Measurements from ENCODE around the gene TMEM89. TPM values are rescaled to one million over a fixed set of nuclear protein-coding genes. Genes with fewer than 3 reads are reported as not detected.

TMEM89 gene
- total and polyA plus RNA-seq, 2 donors from 2014 or later, result not detected

GRCh38 chr3:48642605-48643004 is 21.0 kb upstream of the TMEM89 start:
- Histone ChIP-seq H3K36me3 (ENCODE audit: control insufficient read depth in 2 of 3, insufficient read depth in 3 of 3, low read length in 3 of 3) (no peaks in the 10 kb centered on the region), H3K4me3 (ENCODE audit: low read length in 3 of 3) (no peak overlapping the region), H3K27me3 (ENCODE audit: control insufficient read depth, insufficient read depth, low read length) (no peaks in the 10 kb centered on the region), H3K27ac (ENCODE audit: low read depth in 2 of 2, low read length in 2 of 2) (no peak overlapping the region), H3K4me1 (ENCODE audit: control insufficient read depth in 2 of 3, insufficient read depth in 2 of 3, low read depth in 1 of 3, low read length in 3 of 3) (no peaks in the 10 kb centered on the region), H3K9ac (ENCODE audit: low read length in 3 of 3) (no peak overlapping the region), H3K9me3 (ENCODE audit: control insufficient read depth in 2 of 3, insufficient read depth in 1 of 3, low read length in 3 of 3) (no peaks in the 10 kb centered on the region)
- no peak for DNase-seq
- no peak for FAIRE-seq
- intact Hi-C loops (cut with DNase I), result no loop called here
- no peak for TF ChIP-seq CTCF (IDR thresholded peaks at IDR 0.05; ENCODE audit: borderline replicate concordance, extremely low read depth, insufficient read depth)

- Histone ChIP-seq H3K4me3 (ENCODE audit: low read length in 3 of 3) (no peak overlapping the region), H3K27me3 (ENCODE audit: control insufficient read depth, insufficient read depth, low read length) (no peaks in the 10 kb centered on the region), H3K4me1 (ENCODE audit: control insufficient read depth in 2 of 3, insufficient read depth in 2 of 3, low read depth in 1 of 3, low read length in 3 of 3) (peaks cover 0 to 2% (median 0%) of the 10 kb centered on the region in 3 donors), H3K9me3 (ENCODE audit: control insufficient read depth in 2 of 3, insufficient read depth in 1 of 3, low read length in 3 of 3) (no peaks in the 10 kb centered on the region), H3K9ac (ENCODE audit: low read length in 3 of 3) (no peak overlapping the region), H3K27ac (ENCODE audit: low read depth in 2 of 2, low read length in 2 of 2) (no peak overlapping the region), H3K36me3 (ENCODE audit: control insufficient read depth in 2 of 3, insufficient read depth in 3 of 3, low read length in 3 of 3) (no peaks in the 10 kb centered on the region)
- no peak for FAIRE-seq
- TF ChIP-seq CTCF (IDR thresholded peaks at IDR 0.05; ENCODE audit: borderline replicate concordance, extremely low read depth, insufficient read depth), result no peak
- intact Hi-C loops (cut with DNase I), result no loop called here
- DNase-seq, result no peak
Observed at GRCh38 chr3:48641396-48641795, 19.8 kb upstream of the TMEM89 start.

- intact Hi-C loops (cut with DNase I), result no loop called here
- FAIRE-seq (no peak), DNase-seq (no peak)
- no peaks in the 10 kb centered on the region for H3K27me3 ChIP-seq (ENCODE audit: control insufficient read depth, insufficient read depth, low read length)
- H3K9ac ChIP-seq (ENCODE audit: low read length in 3 of 3), result no peak overlapping the region
- no peak overlapping the region for H3K27ac ChIP-seq (ENCODE audit: low read depth in 2 of 2, low read length in 2 of 2)
- peaks cover 0 to 7% (median 0%) of the 10 kb centered on the region in 3 donors for H3K4me1 ChIP-seq (ENCODE audit: control insufficient read depth in 2 of 3, insufficient read depth in 2 of 3, low read depth in 1 of 3, low read length in 3 of 3)
- no peaks in the 10 kb centered on the region for H3K9me3 ChIP-seq (ENCODE audit: control insufficient read depth in 2 of 3, insufficient read depth in 1 of 3, low read length in 3 of 3)
- no peak for TF ChIP-seq CTCF (IDR thresholded peaks at IDR 0.05; ENCODE audit: borderline replicate concordance, extremely low read depth, insufficient read depth)
- H3K4me3 ChIP-seq (ENCODE audit: low read length in 3 of 3), result no peak overlapping the region
- no peaks in the 10 kb centered on the region for H3K36me3 ChIP-seq (ENCODE audit: control insufficient read depth in 2 of 3, insufficient read depth in 3 of 3, low read length in 3 of 3)
Observed at GRCh38 chr3:48639944-48640606, 18.5 kb upstream of the TMEM89 start.

GRCh38 chr3:48637305-48637704 is 15.7 kb upstream of the TMEM89 start:
- intact Hi-C loops (cut with DNase I), result no loop called here
- Histone ChIP-seq H3K4me3 (ENCODE audit: low read length in 3 of 3) (no peak overlapping the region), H3K9ac (ENCODE audit: low read length in 3 of 3) (no peak overlapping the region), H3K27ac (ENCODE audit: low read depth in 2 of 2, low read length in 2 of 2) (no peak overlapping the region), H3K27me3 (ENCODE audit: control insufficient read depth, insufficient read depth, low read length) (no peaks in the 10 kb centered on the region), H3K9me3 (ENCODE audit: control insufficient read depth in 2 of 3, insufficient read depth in 1 of 3, low read length in 3 of 3) (no peaks in the 10 kb centered on the region), H3K36me3 (ENCODE audit: control insufficient read depth in 2 of 3, insufficient read depth in 3 of 3, low read length in 3 of 3) (peaks cover 0 to 11% (median 2%) of the 10 kb centered on the region in 3 donors), H3K4me1 (ENCODE audit: control insufficient read depth in 2 of 3, insufficient read depth in 2 of 3, low read depth in 1 of 3, low read length in 3 of 3) (peaks cover 0 to 20% (median 5%) of the 10 kb centered on the region in 3 donors)
- FAIRE-seq, result no peak
- TF ChIP-seq CTCF (IDR thresholded peaks at IDR 0.05; ENCODE audit: borderline replicate concordance, extremely low read depth, insufficient read depth), result no peak
- peak in 1 of 5 donors; percentile 16 for DNase-seq
